Thoracic aorta (tissue), 2 donors: ENCODE results near the gene SNN. TPM values are rescaled to one million over a fixed set of nuclear protein-coding genes. Genes with fewer than 3 reads are reported as not detected.

Experiments
- ATAC-seq: fragments of 150-250 bp; one replicate; pipeline ENCODE4 v1.8.0; 2017; ENCODE audit warnings: low read depth; ENCODE audit not compliant: insufficient number of reproducible peaks, low FRiP score
- DNase-seq: peaks from one replicate; pipeline ENCODE4 v3.0.0-alpha.2; 2020; ENCODE audit warnings: low spot score
- H3K27ac ChIP-seq, 2 donors: fragments of 200-600 bp; sonication (generic); 1 replicate in 1 of 2; 2 replicates in 1 of 2; pipeline ENCODE4 v1.5.1; 2016; ENCODE audit warnings: mild to moderate bottlenecking in 2 of 2, moderate library complexity in 2 of 2
- H3K27me3 ChIP-seq: fragments of 200-600 bp; sonication (generic); replicated peaks from 2 replicates; pipeline ENCODE4 v1.6.0; 2016; ENCODE audit warnings: mild to moderate bottlenecking; ENCODE audit not compliant: insufficient read depth
- H3K36me3 ChIP-seq: fragments of 200-600 bp; sonication (generic); one replicate; pipeline ENCODE4 v1.5.1; 2016
- H3K4me1 ChIP-seq, 2 donors: fragments of 200-600 bp; sonication (generic); 1 replicate in 1 of 2; 2 replicates in 1 of 2; pipeline versions ENCODE4 v1.5.1 to v1.6.0; 2016; ENCODE audit warnings: low read depth in 2 of 2, mild to moderate bottlenecking in 1 of 2; ENCODE audit not compliant: control insufficient read depth in 1 of 2
- H3K4me3 ChIP-seq: fragments of 200-600 bp; sonication (generic); 2 replicates; pipeline ENCODE4 v1.5.1; 2016; ENCODE audit warnings: mild to moderate bottlenecking
- H3K9me3 ChIP-seq: fragments of 200-600 bp; sonication (generic); 2 replicates; pipeline ENCODE4 v1.5.1; 2016
- CTCF ChIP-seq: fragments of 200-600 bp; sonication (generic); IDR thresholded peaks from one replicate; pipeline ENCODE4 v1.5.1; 2019; ENCODE audit warnings: antibody characterized with exemption
- total RNA-seq, 2 donors: library from RNA; depleted of rRNA; stranded (reverse); fragments of >200 nt; gene quantifications; one replicate each; pipeline versions ENCODE4 v1.1.0 to v1.2.3, GENCODE V29; 2016

Gene SNN
- total RNA-seq, 2 donors from 2014 or later = 14.6 to 21.4 TPM

DNA sequence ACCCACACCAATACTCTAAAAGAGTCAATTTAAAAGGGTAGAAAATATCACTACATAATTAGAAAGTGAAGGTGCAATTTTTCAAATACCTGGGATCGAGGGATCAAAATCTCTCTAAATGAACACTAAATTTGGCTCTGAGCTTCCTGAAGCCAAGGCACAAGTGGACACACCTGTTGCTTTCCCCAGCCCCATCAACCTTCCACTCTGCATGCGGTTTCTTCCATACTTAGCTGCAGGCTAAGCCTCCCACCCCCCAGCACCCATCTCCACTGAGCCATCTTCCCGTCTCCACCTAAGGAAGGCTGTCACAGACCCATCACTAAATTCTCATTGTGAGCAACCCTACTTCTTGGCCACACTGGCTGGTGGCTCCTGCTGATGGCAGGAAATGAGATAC lies 43.9 kb downstream of the SNN start:
- no peak overlapping the region for H3K27ac ChIP-seq
- ATAC-seq = no peak
- H3K4me1 ChIP-seq = peaks cover 0 to 5% of the 10 kb centered on the region in 2 donors
- no peak for DNase-seq
- no peaks in the 10 kb centered on the region for H3K27me3 ChIP-seq
- no peak for TF ChIP-seq CTCF
- peaks cover 11% of the 10 kb centered on the region for H3K36me3 ChIP-seq
- no peak overlapping the region for H3K4me3 ChIP-seq
- H3K9me3 ChIP-seq = no peaks in the 10 kb centered on the region

DNA sequence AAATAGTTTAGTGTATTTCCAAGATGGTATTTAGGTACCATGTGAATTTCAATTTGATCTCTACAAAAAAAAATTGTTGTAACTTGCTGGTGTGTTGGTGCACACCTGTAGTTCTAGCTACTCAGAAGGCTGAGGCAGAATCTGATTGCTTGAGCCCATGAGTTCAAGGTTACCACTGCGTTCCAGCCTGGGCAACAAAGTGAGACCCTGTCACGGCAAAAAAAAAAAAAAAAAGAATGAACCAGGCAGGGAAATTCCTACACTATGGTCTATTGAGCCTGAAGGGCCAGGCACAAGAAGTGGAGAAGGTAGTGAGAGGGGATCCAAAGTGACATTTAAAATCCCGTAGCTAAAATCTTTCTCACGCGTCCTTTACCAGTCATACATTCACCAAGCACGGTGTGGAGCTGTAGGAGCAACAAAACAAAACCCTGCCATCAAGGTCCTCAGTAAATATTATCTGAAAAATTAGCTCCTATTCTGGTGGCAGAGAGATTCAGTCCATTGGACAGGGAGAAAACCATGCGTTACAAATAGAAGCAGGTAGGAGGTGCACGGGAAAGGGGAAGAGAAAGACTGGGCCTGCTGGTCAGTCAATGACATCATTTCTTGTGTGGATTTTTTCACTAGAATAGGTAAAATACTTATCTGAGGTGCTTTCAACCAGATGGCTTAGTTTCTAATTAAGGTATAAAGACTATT lies 47.1 kb downstream of the SNN start:
- DNase-seq (no peak), ATAC-seq (no peak)
- Histone ChIP-seq H3K4me1 (peaks cover 0 to 5% of the 10 kb centered on the region in 2 donors), H3K27ac (no peak overlapping the region), H3K9me3 (no peaks in the 10 kb centered on the region), H3K4me3 (no peak overlapping the region), H3K27me3 (no peaks in the 10 kb centered on the region), H3K36me3 (peaks cover 7% of the 10 kb centered on the region)
- TF ChIP-seq CTCF = no peak

DNA sequence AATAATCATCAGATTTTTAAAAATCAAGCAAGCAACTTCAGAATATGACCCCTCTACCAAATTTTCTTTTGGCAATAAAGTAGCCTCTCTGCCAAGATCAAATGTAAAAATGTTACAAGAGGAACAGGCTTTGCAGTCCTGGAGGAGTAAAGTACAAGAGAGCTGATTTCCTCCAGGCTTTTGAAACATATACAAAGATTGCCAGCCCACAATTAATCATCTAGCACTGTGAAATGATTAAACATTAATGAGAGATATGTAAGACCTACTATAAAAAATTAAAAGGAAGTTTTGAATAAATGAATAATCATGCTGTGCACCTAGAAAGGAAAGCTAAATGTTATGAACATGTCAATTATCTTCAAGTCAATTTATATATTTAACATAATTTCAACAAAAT lies 48.1 kb downstream of the SNN start:
- no peaks in the 10 kb centered on the region for H3K27me3 ChIP-seq
- H3K36me3 ChIP-seq = peaks cover 14% of the 10 kb centered on the region
- H3K27ac ChIP-seq = no peak overlapping the region
- H3K4me3 ChIP-seq = no peak overlapping the region
- no peaks in the 10 kb centered on the region for H3K9me3 ChIP-seq
- TF ChIP-seq CTCF = no peak
- ATAC-seq (no peak), DNase-seq (no peak)
- H3K4me1 ChIP-seq = peaks cover 0 to 5% of the 10 kb centered on the region in 2 donors

DNA sequence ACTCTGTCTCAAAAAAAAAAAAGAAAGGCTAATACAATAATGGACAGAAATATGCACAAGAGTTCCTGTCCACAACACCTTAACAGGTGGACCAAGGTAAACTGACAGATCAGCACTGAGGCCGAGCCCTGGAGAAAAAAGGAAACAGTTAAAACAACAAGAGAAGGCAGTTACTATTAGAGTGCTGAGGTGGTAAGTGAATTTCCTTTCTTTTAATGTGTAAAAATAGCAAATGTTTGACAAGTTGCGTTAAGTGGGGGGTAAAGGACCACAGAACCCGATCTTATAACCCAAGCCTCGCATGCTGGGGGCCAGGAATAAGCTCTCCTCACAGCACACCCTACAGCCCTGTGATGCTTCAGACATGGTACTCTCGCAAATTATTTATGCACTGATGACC lies 49.6 kb downstream of the SNN start:
- peaks cover 10% of the 10 kb centered on the region for H3K36me3 ChIP-seq
- H3K27ac ChIP-seq = no peak overlapping the region
- TF ChIP-seq CTCF = no peak
- ATAC-seq = no peak
- no peak for DNase-seq
- no peak overlapping the region for H3K4me3 ChIP-seq
- peaks cover 0 to 5% of the 10 kb centered on the region in 2 donors for H3K4me1 ChIP-seq
- H3K27me3 ChIP-seq = no peaks in the 10 kb centered on the region
- H3K9me3 ChIP-seq = no peaks in the 10 kb centered on the region

DNA sequence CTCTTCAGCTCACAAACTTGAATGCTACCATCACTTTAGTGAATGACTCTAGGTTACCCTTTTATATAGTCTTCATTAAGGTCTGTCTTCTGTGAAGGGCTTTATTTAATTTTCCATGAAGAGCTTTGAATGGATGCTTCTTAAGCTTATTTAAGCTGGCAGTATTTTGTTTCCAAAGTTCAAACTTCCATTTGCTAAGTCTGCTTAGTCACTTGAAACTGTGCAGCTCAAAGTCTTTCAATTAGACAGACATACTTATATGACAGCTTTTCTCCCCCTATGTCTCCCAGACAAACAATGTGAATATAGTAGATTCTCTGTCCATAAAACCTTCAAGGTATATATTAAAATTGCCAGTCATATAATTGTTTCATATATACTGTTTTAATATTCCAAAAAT lies 50.9 kb downstream of the SNN start:
- DNase-seq (no peak), ATAC-seq (no peak)
- H3K27me3 ChIP-seq = no peaks in the 10 kb centered on the region
- H3K36me3 ChIP-seq = peaks cover 10% of the 10 kb centered on the region
- H3K9me3 ChIP-seq = no peaks in the 10 kb centered on the region
- H3K4me3 ChIP-seq = no peak overlapping the region
- no peak overlapping the region for H3K27ac ChIP-seq
- no peak for TF ChIP-seq CTCF
- H3K4me1 ChIP-seq = peaks cover 0 to 5% of the 10 kb centered on the region in 2 donors
